Endothelial cell of umbilical vein (primary cell): Measurements from ENCODE around the gene DRC7.

Source experiments
- POLR2A ChIP-seq: IDR thresholded peaks from 2 replicates; pipeline ENCODE4 v1.6.1; 2012; ENCODE audit warnings: low read depth, mild to moderate bottlenecking, control low read depth, low read length
- POLR2AphosphoS5 ChIP-seq: IDR thresholded peaks from 2 replicates; pipeline ENCODE4 v1.6.1; 2012; ENCODE audit warnings: low read depth, mild to moderate bottlenecking, control low read depth, low read length, moderate library complexity; ENCODE audit not compliant: insufficient read depth

DNA sequence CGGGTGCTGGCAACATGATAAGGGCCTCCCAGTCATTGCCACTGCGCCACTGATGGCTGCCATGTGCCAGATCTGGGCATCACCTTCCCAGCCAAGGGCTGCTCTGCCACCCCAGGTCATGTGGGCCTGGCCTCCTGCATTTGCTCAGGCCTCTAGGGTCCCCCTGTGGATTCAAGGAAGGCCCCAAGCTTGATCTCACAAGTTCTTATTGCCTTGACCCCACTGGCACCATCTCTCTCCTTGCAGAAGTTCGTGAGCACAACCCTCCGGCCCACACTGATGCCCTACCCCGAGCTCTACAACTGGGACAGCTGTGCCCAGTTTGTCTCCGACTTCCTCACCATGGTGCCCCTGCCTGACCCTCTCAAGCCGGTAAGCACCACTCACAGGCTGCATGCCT, 5.3 kb downstream of the DRC7 start:
- no peak for TF ChIP-seq POLR2AphosphoS5
- no peak for TF ChIP-seq POLR2A
